ENCODE data around the gene LORICRIN.

The LORICRIN gene

DNA sequence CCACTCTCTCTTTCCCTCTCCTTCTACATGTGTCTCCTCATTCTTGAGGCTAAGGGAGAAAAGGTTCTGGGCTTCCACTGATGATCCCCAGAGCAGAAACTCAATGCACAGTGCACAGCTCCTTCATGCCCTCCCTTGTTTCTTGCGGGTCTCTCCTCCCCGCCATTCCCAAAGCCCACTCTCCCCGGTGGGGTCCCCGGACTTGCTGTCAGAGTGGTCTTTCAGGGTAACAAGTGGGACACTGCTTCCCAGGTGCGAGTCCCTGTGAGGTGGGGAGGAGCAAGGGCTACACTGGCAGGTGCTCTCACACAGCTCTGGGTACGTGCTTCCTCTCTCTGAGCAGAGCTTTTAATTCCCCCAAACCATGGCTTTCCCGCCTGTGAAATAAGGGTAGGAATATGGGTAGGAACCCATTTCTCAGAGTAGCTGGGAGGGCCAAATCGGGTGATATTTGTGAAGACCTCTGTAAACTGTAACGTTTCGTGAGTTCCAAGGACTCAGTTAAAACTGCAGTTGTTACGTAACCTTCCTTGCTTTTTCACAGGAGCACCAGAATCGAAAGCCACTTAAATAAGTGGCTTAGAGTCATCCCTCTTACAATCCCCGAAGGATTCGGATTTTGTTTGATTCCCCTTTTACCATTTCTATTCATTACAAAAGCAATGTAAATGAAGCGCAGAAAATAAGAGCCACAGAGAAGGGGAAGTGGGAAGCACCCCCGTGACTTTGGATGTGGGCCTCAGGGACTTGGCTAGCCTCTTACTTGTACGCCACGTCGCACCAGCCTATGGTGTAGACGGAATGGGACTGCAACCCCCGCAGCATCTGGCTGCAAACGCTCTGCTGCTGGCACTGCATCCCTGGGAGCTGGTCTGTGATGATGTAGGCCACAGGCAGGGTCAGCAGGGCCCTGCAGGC lies 47.1 kb downstream of the LORICRIN start:
- no peak for DNase-seq (ENCODE audit: low read depth)

- DNase-seq (ENCODE audit: low read depth), result no peak
Observed at GRCh38 chr1:153307221-153307600, 47.7 kb downstream of the LORICRIN start.

GRCh38 chr1:153308540-153308939 lies 49.1 kb downstream of the LORICRIN start:
- no peak for DNase-seq (ENCODE audit: low read depth)

DNA sequence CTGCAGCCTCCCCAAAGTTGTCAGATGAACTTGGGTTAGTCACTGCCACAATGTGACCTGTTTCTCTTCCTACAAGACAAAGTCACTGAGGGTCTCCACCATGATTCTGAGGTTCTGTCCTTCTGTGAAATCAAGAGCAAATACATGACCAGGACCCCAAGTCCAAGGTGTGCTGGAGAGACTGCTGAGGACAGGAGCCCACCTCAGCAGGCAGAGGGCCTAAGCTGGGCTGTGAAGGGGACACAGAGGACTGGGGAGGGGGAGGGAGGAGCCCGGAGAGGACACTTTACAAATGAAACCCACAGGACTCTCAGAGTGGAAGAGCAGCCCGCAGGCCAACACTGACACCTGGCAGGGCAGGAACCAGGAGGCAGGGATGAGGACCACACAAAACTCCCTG lies 50.0 kb downstream of the LORICRIN start:
- DNase-seq (ENCODE audit: low read depth), result no peak

DNA sequence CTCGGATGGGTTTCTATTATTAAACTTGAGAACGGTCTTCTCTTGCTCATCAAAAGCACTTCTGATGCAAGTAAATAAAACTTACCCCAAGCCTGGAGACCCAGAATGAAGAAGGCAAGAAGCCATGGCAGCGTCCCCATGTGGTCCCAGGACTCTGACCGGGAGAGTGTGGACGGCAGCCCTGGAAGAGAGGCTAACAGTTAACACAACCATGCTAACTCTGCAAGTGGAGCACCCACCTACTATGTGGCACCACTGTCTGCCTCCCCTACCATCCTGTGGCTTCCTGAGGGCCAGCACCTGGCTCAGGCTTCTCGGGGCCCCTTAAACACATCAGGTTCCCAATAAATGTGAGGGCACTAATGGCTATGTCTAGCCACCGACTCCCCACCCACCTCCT lies 51.0 kb downstream of the LORICRIN start:
- DNase-seq (ENCODE audit: low read depth), result no peak
